ENCODE data around the gene CCT6B.
"Not testable (repeated sequence)": the region's sequence is repeated elsewhere in the genome, so short reads cannot be mapped to it uniquely, and the experiment has no call there.

CCT6B gene

DNA sequence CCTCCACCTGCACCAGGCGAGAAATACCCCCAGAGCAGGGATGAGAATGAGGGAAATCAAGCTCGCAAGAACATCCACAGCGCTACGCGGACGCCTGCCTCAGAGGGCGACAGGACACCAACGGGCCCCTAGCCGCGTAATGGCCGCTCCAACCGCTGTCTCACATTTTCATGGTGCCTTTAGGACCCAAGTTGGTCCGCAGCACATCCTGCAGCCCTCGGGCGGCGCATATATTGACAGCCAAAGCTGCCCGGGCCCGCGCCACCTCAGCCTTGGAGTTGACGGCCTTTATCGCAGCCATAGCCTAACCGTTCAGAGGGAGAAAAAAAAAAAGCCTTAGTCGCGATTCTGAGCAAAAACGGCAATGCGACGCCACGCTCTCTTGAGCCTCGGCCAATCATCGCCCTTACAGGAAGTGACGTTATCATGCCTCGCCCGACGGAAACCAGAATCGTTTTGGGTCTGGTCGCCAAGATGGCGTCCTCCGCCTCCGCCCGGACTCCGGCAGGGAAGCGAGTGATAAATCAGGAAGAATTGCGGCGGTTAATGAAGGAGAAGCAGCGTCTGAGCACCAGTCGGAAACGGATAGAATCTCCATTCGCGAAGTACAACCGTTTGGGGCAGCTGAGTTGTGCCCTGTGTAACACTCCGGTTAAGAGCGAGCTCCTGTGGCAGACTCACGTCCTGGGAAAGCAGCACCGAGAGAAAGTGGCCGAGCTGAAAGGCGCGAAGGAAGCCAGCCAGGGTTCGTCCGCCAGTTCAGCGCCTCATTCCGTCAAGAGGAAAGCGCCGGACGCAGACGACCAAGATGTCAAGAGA, at the start of gene CCT6B, which contains the start of gene ZNF830:
Gene CCT6B, minus strand, starts transcription at position 368 of the 819 bp plus-strand sequence. Its CDS starts 67 bp downstream, at position 301.
Gene ZNF830, plus strand, starts transcription at position 448 of the 819 bp plus-strand sequence. Its CDS starts 27 bp downstream, at position 475.
- peak; percentile 89 for DNase-seq

- no peak for DNase-seq
These were observed 48.8 kb upstream of the CCT6B start for GRCh38 chr17:35010093-35010492.

- no peak for DNase-seq
These were observed 45.7 kb upstream of the CCT6B start for GRCh38 chr17:35006961-35007360.

GRCh38 chr17:35006345-35006744, 45.1 kb upstream of the CCT6B start:
- DNase-seq: no peak

DNA sequence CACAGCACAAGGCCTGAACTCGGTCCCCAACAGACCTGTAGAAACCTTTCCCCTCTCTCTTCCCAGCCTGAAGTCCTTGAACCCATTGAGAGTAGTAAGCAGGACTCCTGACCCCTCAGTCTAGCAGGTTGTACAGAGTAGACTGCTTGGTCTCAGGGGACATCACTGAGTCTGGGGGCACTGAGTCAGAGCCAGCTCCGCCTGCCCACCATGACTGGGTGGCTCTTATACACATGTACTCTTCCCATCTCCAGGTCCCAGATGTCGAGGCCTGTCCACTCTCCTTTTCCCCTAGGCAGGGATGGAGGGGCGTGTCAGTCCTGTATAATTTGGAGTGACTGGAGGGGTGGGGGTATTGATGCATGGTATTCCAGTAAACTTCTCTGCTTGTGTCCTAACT, 42.5 kb upstream of the CCT6B start:
- DNase-seq: no peak

DNA sequence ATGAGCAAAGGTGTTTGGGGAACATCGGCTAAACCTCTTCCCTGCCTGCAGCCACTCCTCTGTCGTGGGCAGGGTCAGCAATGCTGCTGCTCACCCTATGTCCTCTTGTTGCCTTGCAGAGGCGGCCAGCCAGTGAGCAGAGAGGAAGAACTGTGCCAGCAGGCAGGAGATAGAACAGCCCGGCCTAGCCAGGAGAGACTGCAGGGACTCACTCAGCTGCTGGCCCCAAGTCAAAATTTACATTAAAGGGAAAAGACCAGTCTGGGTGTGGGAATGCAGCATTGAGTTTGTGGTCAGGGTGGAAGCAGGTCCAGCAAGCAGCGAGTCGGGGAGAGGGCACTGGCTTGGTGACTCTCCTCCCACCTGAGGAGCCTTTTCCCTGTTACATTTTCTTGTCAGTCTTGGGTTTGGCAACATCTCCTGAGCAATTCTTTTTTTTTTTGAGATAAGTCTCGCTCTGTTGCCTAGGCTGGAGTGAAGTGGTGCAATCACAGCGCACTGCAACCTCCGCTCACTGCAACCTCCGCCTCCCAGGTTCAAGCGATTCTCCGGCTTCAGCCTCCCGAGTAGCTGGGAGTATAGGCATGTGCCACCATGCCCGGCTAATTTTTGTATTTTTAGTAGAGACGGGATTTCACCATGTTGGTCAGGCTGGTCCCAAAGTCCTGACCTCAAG, 41.8 kb upstream of the CCT6B start:
- DNase-seq: no peak

DNA sequence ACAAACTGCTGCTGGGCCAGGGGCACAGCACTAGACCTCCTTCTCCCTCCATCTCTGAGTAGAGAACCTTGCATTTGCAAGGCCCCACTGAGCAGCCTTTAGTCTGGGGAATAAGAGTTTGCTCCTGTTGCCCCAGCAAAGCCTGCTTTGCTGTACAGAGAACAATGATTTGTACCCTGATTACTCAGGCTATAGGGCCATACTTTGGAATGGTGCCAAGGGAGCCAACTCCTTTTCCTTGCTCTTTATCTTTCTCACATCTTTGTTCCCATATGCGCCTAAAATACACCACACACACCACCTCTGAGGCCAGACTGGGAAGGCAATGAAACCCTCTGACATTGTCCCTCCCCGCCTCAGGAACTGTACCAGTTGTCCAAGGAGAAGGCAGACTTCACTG, 40.3 kb upstream of the CCT6B start:
- no peak for DNase-seq

GRCh38 chr17:35000965-35001364, 39.7 kb upstream of the CCT6B start:
- not testable (repeated sequence) for DNase-seq

GRCh38 chr17:34999456-34999855, 38.2 kb upstream of the CCT6B start:
- DNase-seq: no peak

DNA sequence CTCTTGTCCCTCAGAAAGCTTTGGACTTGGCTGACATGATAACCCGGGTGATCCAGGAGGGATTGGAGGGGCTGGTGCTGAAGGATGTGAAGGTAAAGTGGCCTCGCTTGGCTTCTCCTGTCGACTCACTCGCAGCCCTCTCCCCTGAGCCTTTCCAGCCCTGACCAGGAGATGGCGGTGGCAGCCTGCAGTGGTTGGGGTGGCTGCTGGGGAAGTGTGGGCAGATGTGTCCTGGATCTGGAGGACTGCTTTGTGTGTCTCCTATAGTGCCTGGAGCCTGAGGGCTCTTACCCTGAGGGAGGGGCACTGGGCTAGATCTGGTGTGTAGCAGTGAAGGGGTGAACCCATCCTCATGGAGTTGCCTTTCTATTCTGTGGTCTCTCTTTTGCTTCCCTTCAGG, 36.9 kb upstream of the CCT6B start:
- no peak for DNase-seq

- DNase-seq: peak; percentile 70
These were observed 36.1 kb upstream of the CCT6B start for GRCh38 chr17:34997355-34997862.

DNA sequence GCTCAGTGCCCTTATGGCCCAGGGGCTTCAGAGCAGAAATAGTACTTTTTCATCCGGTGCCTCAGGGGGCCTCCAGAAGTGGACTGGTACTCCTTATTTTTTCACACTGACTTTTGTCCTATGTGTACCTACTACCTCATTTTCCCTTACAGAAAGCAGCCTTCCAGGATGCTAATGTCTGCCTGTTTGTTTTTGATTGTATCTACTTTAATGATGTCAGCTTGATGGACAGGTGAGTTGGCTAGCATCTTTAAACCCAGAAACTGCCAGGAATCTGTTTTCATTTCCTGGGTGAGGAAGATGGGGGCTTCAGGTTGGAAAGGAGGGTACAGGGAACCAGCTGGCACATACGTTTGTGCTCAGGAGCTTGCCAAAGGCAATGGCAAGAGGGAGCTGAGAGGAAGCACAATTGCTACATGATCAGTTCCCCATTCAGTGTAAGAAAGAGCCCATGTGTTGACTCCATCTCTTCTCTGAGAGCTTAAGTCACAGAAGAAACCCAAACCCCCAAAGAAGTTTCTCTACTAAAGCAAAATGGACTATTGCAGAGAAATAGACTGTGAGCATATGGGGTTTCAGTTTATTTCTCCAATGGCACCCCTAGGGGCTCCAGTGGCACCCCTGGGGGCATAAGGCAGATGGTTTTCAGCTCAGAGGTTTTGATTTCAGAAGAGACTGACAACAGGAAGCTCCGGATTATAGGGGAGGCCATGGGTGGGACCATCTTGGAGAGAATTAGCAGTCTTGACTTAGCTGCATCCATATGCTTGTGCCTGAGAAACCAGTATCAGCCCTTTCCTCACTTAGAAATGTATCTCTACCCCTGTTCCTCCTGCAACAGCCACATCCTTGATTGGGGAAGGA, 35.4 kb upstream of the CCT6B start:
- DNase-seq: no peak

- no peak for DNase-seq
These were observed 31.8 kb upstream of the CCT6B start for GRCh38 chr17:34993031-34993430.

DNA sequence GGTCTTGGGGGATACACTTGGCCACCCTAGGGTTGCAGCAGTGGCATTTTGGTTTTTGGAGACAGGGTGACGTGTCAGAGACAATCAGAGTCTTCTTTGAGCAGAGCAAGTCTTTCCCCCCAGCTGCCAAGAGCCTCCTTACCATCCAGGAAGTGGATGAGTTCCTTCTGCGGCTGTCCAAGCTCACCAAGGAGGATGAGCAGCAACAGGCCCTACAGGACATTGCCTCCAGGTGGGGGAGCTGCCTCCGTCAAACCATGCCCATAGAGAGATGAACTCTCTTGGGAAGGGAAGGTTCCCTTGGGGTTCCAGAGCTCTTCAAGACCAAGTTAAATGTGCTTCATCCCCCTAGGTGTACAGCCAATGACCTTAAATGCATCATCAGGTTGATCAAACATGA, 30.3 kb upstream of the CCT6B start:
- DNase-seq: no peak

GRCh38 chr17:34990921-34991365, 29.7 kb upstream of the CCT6B start:
- no peak for DNase-seq

DNA sequence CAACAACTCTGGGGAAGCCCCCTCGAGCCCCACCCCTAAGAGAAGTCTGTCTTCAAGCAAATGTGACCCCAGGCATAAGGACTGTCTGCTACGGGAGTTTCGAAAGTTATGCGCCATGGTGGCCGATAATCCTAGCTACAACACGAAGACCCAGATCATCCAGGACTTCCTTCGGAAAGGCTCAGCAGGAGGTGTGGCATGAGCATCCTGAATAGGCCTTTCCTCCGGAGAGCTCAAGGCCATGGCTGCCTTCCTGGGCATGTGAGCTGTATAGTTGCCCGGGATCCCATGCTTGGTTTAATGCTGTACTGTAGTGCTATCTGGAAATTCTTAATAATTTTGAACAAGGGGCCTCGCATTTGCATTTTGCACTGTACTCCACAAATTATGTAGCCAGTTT, 28.2 kb upstream of the CCT6B start:
- DNase-seq: no peak

DNA sequence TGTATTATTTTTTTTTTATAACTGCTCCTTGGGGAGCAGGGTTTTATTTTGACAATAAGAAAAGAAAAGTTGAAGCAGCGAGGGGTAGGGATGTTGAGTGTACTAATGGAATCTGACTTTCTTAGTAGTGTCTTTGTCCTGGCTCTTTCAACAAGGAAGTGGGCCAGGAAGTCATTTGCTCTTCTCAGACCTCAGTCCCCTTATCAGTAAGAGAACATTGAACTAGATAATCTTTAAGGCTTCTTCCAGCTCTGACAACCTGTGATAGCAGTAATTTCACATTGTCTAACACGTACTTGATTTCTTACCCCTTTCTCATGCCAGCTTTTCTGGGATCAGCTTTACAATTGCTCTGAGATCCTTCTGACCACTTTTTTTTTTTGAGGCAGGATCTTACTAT, 27.4 kb upstream of the CCT6B start:
- no peak for DNase-seq

DNA sequence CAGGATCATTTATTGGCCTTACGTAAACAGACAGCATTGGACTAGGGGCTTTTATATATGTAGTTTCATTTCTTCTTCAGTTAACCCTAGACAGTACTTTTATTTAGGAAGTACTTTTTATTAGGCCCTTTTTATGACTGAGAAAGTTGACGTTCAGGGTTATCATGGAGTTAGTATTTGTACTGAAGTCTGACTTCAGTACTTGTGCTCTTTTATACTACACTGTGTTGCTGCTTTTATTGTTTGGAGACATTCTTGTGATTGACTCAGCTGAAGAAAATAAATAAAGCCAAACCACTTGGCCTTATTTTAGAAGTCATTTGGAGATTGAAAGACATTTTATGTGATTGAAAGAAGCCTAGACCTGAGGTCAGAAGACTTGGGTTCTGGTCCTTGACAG, 26.0 kb upstream of the CCT6B start:
- no peak for DNase-seq

- DNase-seq: no peak
These were observed 20.4 kb upstream of the CCT6B start for GRCh38 chr17:34981538-34982241.

DNA sequence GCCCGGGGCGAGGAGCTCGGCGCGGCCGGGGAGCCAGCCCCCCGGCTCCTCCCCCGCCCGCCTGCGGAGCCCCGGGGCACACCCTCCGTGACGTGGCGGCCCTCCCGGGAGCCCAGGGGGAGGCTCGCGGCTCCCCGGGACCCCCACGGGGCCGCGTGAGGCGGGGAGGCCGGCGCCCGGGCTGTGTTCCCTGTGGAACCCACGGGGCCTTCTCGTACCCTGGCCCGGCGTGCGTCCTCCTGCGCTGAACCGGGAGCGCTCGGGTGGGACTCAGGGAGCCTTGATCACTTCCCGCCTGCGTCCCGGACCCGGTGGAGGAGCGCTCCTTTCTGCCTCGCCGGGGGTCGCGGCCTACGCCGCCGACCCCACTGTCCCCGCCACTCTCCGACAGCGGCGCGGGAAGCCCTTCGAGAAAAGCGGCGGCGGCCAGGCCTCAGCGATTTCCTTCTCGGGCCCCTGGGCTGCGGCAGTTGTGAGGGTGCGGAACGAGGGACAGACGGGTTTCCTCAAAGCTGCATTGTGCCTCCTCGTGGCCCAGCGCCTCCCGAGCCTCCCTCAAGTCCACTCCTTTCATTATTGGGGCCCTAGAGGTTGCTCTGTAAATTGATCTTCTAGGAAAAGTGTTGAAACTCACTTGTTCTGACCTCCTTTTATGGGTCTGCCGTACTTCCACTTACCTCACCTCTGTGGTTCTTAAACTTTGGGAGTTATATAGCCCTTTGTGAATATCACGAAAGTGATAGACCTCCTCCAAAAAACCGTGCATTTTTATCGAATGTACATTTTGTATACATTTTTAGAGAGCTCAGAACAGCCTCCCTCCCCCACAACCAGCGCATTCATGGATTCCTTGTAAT, 19.6 kb upstream of the CCT6B start:
- peak; percentile 49 for DNase-seq

DNA sequence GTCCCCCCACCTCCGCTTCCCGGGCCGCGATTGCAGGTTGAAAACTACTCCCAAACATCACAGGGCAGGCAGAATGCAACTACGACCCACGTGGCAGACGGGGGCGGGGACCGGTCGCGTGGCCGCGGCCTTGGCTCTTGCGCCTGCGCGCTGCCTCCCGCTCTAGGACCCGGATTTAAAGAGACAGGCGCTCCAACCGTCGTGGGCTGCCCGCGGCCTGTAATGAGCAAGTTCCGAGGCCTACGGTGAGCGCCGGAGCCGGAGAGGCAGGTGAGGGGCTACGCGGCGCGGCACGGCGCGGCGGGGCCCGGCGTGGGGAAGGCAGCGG, 19.1 kb upstream of the CCT6B start, which contains the start of gene LIG3:
Gene LIG3, plus strand, starts transcription at position 160 of the 328 bp plus-strand sequence. CDS start 2,494 bp downstream, outside the sequence.
- DNase-seq: peak; percentile 89
